ENCODE measurements around the gene RALY. TPM values are rescaled to one million over a fixed set of nuclear protein-coding genes. Genes with fewer than 3 reads are reported as not detected.

The RALY gene
- total and polyA plus RNA-seq, 2 experiments from 2014 or later, result 122 to 240 TPM

- WGBS (ENCODE audit: low lambda C conversion rate, missing lambda C conversion rate), result 91% methylated on average over 3 of the region's 5 CpGs
- H3K27ac ChIP-seq, result no peak overlapping the region
- peaks cover 6% of the 10 kb centered on the region for H3K36me3 ChIP-seq (replicated peaks; ENCODE audit: insufficient read depth, low read depth)
- no peaks in the 10 kb centered on the region for H3K27me3 ChIP-seq
- no peak overlapping the region for H2AFZ ChIP-seq
- H3K4me3 ChIP-seq, result no peak overlapping the region
- peaks cover 11% of the 10 kb centered on the region for H3K79me2 ChIP-seq
- no peak for DNase-seq (ENCODE audit: low spot score)
- H3K4me1 ChIP-seq (ENCODE audit: insufficient read depth), result no peaks in the 10 kb centered on the region
- H3K4me2 ChIP-seq, result no peak overlapping the region
- no peak for TF ChIP-seq EZH2 (IDR thresholded peaks at IDR 0.05; ENCODE audit: borderline replicate concordance)
- TF ChIP-seq EZH2phosphoT487 (IDR thresholded peaks at IDR 0.05; ENCODE audit: low read depth, severe bottlenecking, unreplicated experiment), result no peak
- TF ChIP-seq, protein P1, sequence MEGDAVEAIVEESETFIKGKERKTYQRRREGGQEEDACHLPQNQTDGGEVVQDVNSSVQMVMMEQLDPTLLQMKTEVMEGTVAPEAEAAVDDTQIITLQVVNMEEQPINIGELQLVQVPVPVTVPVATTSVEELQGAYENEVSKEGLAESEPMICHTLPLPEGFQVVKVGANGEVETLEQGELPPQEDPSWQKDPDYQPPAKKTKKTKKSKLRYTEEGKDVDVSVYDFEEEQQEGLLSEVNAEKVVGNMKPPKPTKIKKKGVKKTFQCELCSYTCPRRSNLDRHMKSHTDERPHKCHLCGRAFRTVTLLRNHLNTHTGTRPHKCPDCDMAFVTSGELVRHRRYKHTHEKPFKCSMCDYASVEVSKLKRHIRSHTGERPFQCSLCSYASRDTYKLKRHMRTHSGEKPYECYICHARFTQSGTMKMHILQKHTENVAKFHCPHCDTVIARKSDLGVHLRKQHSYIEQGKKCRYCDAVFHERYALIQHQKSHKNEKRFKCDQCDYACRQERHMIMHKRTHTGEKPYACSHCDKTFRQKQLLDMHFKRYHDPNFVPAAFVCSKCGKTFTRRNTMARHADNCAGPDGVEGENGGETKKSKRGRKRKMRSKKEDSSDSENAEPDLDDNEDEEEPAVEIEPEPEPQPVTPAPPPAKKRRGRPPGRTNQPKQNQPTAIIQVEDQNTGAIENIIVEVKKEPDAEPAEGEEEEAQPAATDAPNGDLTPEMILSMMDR (IDR thresholded peaks at IDR 0.05; ENCODE audit: poor library complexity), result no peak
- H3K9me2 ChIP-seq (replicated peaks; ENCODE audit: insufficient read depth), result no peaks in the 10 kb centered on the region
- H3K9me3 ChIP-seq (ENCODE audit: low read depth), result no peaks in the 10 kb centered on the region
- H4K20me1 ChIP-seq (ENCODE audit: insufficient read depth, poor library complexity, severe bottlenecking), result peaks cover 15% of the 10 kb centered on the region
Measured at GRCh38 chr20:34089175-34089479, 95.4 kb downstream of the RALY start.

GRCh38 chr20:34089655-34090345 is 96.1 kb downstream of the RALY start:
- Histone ChIP-seq H3K9me2 (replicated peaks; ENCODE audit: insufficient read depth) (no peaks in the 10 kb centered on the region), H3K36me3 (replicated peaks; ENCODE audit: insufficient read depth, low read depth) (peaks cover 6% of the 10 kb centered on the region), H3K4me3 (no peak overlapping the region), H3K79me2 (peaks cover 11% of the 10 kb centered on the region), H3K27me3 (no peaks in the 10 kb centered on the region), H2AFZ (no peak overlapping the region), H3K4me2 (no peak overlapping the region), H4K20me1 (ENCODE audit: insufficient read depth, poor library complexity, severe bottlenecking) (peaks cover 15% of the 10 kb centered on the region), H3K4me1 (ENCODE audit: insufficient read depth) (no peaks in the 10 kb centered on the region), H3K27ac (no peak overlapping the region), H3K9me3 (ENCODE audit: low read depth) (no peaks in the 10 kb centered on the region)
- no peak for DNase-seq (ENCODE audit: low spot score)
- no peak for TF ChIP-seq EZH2 (IDR thresholded peaks at IDR 0.05; ENCODE audit: borderline replicate concordance)
- 98% methylated on average over 13 of the region's 13 CpGs for WGBS (ENCODE audit: low lambda C conversion rate, missing lambda C conversion rate)

- H4K20me1 ChIP-seq (ENCODE audit: insufficient read depth, poor library complexity, severe bottlenecking), result peaks cover 15% of the 10 kb centered on the region
Measured at GRCh38 chr20:34090645-34091044, 96.9 kb downstream of the RALY start.

GRCh38 chr20:34091637-34092200 is 98.0 kb downstream of the RALY start:
- no peaks in the 10 kb centered on the region for H3K27me3 ChIP-seq
- H3K4me3 ChIP-seq, result no peak overlapping the region
- H3K4me2 ChIP-seq, result no peak overlapping the region
- no peaks in the 10 kb centered on the region for H3K4me1 ChIP-seq (ENCODE audit: insufficient read depth)
- no peaks in the 10 kb centered on the region for H3K9me3 ChIP-seq (ENCODE audit: low read depth)
- no peak overlapping the region for H2AFZ ChIP-seq
- no peak overlapping the region for H3K27ac ChIP-seq
- no peak for TF ChIP-seq EZH2phosphoT487 (IDR thresholded peaks at IDR 0.05; ENCODE audit: low read depth, severe bottlenecking, unreplicated experiment)
- no peak for TF ChIP-seq EZH2 (IDR thresholded peaks at IDR 0.05; ENCODE audit: borderline replicate concordance)
- TF ChIP-seq, protein P1 (IDR thresholded peaks at IDR 0.05; ENCODE audit: poor library complexity), result no peak
- peaks cover 10% of the 10 kb centered on the region for H3K36me3 ChIP-seq (replicated peaks; ENCODE audit: insufficient read depth, low read depth)
- 98% methylated on average over 6 of the region's 6 CpGs for WGBS (ENCODE audit: low lambda C conversion rate, missing lambda C conversion rate)
- H4K20me1 ChIP-seq (ENCODE audit: insufficient read depth, poor library complexity, severe bottlenecking), result peaks cover 15% of the 10 kb centered on the region
- peaks cover 21% of the 10 kb centered on the region for H3K79me2 ChIP-seq
- no peak for DNase-seq (ENCODE audit: low spot score)
- no peaks in the 10 kb centered on the region for H3K9me2 ChIP-seq (replicated peaks; ENCODE audit: insufficient read depth)

More at GRCh38 chr20:34090645-34091044, 96.9 kb downstream of the RALY start:
- H3K4me1 ChIP-seq (ENCODE audit: insufficient read depth), result no peaks in the 10 kb centered on the region
- no peaks in the 10 kb centered on the region for H3K27me3 ChIP-seq
- H3K27ac ChIP-seq, result no peak overlapping the region
- H3K36me3 ChIP-seq (replicated peaks; ENCODE audit: insufficient read depth, low read depth), result peaks cover 6% of the 10 kb centered on the region
- no peak overlapping the region for H3K4me2 ChIP-seq
- H3K4me3 ChIP-seq, result no peak overlapping the region
- no peak for DNase-seq (ENCODE audit: low spot score)
- H3K9me2 ChIP-seq (replicated peaks; ENCODE audit: insufficient read depth), result no peaks in the 10 kb centered on the region
- TF ChIP-seq, protein P1 (IDR thresholded peaks at IDR 0.05; ENCODE audit: poor library complexity), result no peak
- TF ChIP-seq EZH2phosphoT487 (IDR thresholded peaks at IDR 0.05; ENCODE audit: low read depth, severe bottlenecking, unreplicated experiment) (no peak), EZH2 (IDR thresholded peaks at IDR 0.05; ENCODE audit: borderline replicate concordance) (no peak)
- peaks cover 15% of the 10 kb centered on the region for H3K79me2 ChIP-seq
- H3K9me3 ChIP-seq (ENCODE audit: low read depth), result no peaks in the 10 kb centered on the region
- 98% methylated on average over 2 of the region's 2 CpGs for WGBS (ENCODE audit: low lambda C conversion rate, missing lambda C conversion rate)
- no peak overlapping the region for H2AFZ ChIP-seq

Data from hepatocyte (in vitro differentiated cells).